HG02981 (cell line): Measurements from ENCODE around the gene FBXO40.
A peak's percentile ranks its signal among the peaks of the same experiment; 100 is the strongest.
"Not testable (repeated sequence)": the region's sequence is repeated elsewhere in the genome, so short reads cannot be mapped to it uniquely, and the experiment has no call there.

ENCODE experiments used
- ATAC-seq: cut with Tn5 transposase; IDR thresholded peaks from one replicate; pipeline ENCODE4 v1.9.1; 2021; ENCODE audit warnings: mild to moderate bottlenecking, moderate library complexity; ENCODE audit not compliant: unreplicated experiment

The FBXO40 gene

GRCh38 chr3:121592856-121593702 is at the start of gene FBXO40:
Gene FBXO40, plus strand, starts transcription at chr3:121593379. Its CDS starts 27,197 bp downstream, at chr3:121620576.
- ATAC-seq, result no peak

GRCh38 chr3:121545049-121545573 is 48.1 kb upstream of the FBXO40 start:
- no peak for ATAC-seq

GRCh38 chr3:121545574-121546455 is 47.4 kb upstream of the FBXO40 start, which contains the start of gene POLQ:
Gene POLQ, minus strand, starts transcription at chr3:121545988. Its CDS starts 111 bp downstream, at chr3:121545877.
- ATAC-seq, result peak; percentile 75

GRCh38 chr3:121552379-121552778 is 40.8 kb upstream of the FBXO40 start:
- ATAC-seq, result no peak

- no peak for ATAC-seq
These were observed 40.4 kb upstream of the FBXO40 start for GRCh38 chr3:121552797-121553196.

- no peak for ATAC-seq
These were observed 35.7 kb upstream of the FBXO40 start for GRCh38 chr3:121557426-121557934.

GRCh38 chr3:121562148-121562547 is 31.0 kb upstream of the FBXO40 start:
- ATAC-seq, result no peak

- ATAC-seq, result no peak
These were observed 26.4 kb upstream of the FBXO40 start for GRCh38 chr3:121566773-121567172.

GRCh38 chr3:121567649-121568048 is 25.5 kb upstream of the FBXO40 start, which contains the start of gene ARGFX:
Gene ARGFX, plus strand, starts transcription at chr3:121567949. Its CDS starts 2,765 bp downstream, at chr3:121570714.
- no peak for ATAC-seq

GRCh38 chr3:121574449-121574848 is 18.7 kb upstream of the FBXO40 start:
- no peak for ATAC-seq

- no peak for ATAC-seq
These were observed 11.5 kb upstream of the FBXO40 start for GRCh38 chr3:121581691-121582090.

GRCh38 chr3:121584418-121584817 is 8.8 kb upstream of the FBXO40 start:
- ATAC-seq, result no peak

GRCh38 chr3:121593806-121594205 is 627 bp downstream of the FBXO40 start:
- not testable (repeated sequence) for ATAC-seq

- no peak for ATAC-seq
These were observed 1.7 kb downstream of the FBXO40 start for GRCh38 chr3:121594850-121595249.

GRCh38 chr3:121595765-121596406 is 2.7 kb downstream of the FBXO40 start:
- ATAC-seq, result no peak

- no peak for ATAC-seq
These were observed 5.4 kb downstream of the FBXO40 start for GRCh38 chr3:121598564-121598963.

- ATAC-seq, result not testable (repeated sequence)
These were observed 6.7 kb downstream of the FBXO40 start for GRCh38 chr3:121599900-121600299.

- ATAC-seq, result no peak
These were observed 8.1 kb downstream of the FBXO40 start for GRCh38 chr3:121601212-121601812.

GRCh38 chr3:121604759-121605158 is 11.6 kb downstream of the FBXO40 start:
- ATAC-seq, result no peak

- no peak for ATAC-seq
These were observed 12.9 kb downstream of the FBXO40 start for GRCh38 chr3:121606106-121606505.
